ENCODE measurements around the gene ABCC8.

The ABCC8 gene

DNA sequence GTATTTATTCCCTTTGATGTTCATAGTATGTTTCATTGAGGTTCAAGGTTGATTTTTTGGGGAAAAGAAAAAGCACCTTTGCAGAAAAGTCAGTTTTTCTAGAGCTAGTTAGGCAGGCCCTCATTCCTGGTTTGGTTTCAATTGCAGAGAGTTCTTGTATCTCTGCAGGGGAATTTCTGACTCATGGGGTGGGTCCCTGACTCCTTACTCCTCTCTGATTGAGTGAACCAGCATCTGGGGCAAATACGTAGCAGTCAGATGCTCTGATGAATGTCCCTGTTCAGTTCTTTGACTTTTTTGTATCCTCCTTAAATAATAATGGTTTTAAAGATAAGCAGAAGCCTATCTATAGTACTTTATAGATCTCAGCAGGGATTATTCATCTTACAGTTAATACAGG lies 132.7 kb downstream of the ABCC8 start:
- H3K4me3 ChIP-seq (ENCODE audit: control insufficient read depth in 1 of 7, extremely low read depth in 1 of 7, insufficient read depth in 4 of 7, low read depth in 2 of 7, low read length in 6 of 7): no peak overlapping the region
- no peak overlapping the region for H3K27ac ChIP-seq (ENCODE audit: insufficient read depth in 1 of 2, low read depth in 1 of 2, low read length in 2 of 2, poor library complexity in 1 of 2, severe bottlenecking in 2 of 2)
- no peaks in the 10 kb centered on the region for H3K9me3 ChIP-seq (ENCODE audit: control extremely low read depth in 1 of 5, control insufficient read depth in 4 of 5, insufficient read depth in 2 of 5, low read depth in 1 of 5, low read length in 4 of 5)
- WGBS (ENCODE audit: insufficient coverage): no CpG with 5 or more reads among the region's 1 CpG
- no peaks in the 10 kb centered on the region for H3K4me1 ChIP-seq (ENCODE audit: control extremely low read depth in 1 of 4, control insufficient read depth in 4 of 4, insufficient read depth in 4 of 4, low read length in 3 of 4)
- H3K36me3 ChIP-seq (ENCODE audit: control insufficient read depth in 4 of 4, insufficient read depth in 4 of 4, low read length in 3 of 4): peaks cover 7 to 33% (median 9%) of the 10 kb centered on the region in 4 experiments
- no peaks in the 10 kb centered on the region for H3K27me3 ChIP-seq (replicated peaks in 2 of 5; ENCODE audit: control insufficient read depth in 4 of 5, insufficient read depth in 5 of 5, low read length in 4 of 5)
- no peak for DNase-seq
- ChIA-PET CTCF (interaction anchor here (1.4 to 2.0 kb wide), 3 partner anchors 14 to 184 kb away, joined by 4 to 5 read pairs (median 4); no protein-coding TSS in a partner anchor), POLR2A (no interaction called here)

GRCh38 chr11:17343257-17343656 lies 133.4 kb downstream of the ABCC8 start:
- CTCF ChIA-PET: no interaction called here
- no peaks in the 10 kb centered on the region for H3K9me3 ChIP-seq (ENCODE audit: control extremely low read depth in 1 of 5, control insufficient read depth in 4 of 5, insufficient read depth in 2 of 5, low read depth in 1 of 5, low read length in 4 of 5)
- H3K4me1 ChIP-seq (ENCODE audit: control extremely low read depth in 1 of 4, control insufficient read depth in 4 of 4, insufficient read depth in 4 of 4, low read length in 3 of 4): no peaks in the 10 kb centered on the region
- WGBS (ENCODE audit: insufficient coverage): 100% methylated on average over 1 of the region's 2 CpGs
- POLR2A ChIA-PET: no interaction called here
- no peak overlapping the region for H3K4me3 ChIP-seq (ENCODE audit: control insufficient read depth in 1 of 7, extremely low read depth in 1 of 7, insufficient read depth in 4 of 7, low read depth in 2 of 7, low read length in 6 of 7)
- no peaks in the 10 kb centered on the region for H3K27me3 ChIP-seq (replicated peaks in 2 of 5; ENCODE audit: control insufficient read depth in 4 of 5, insufficient read depth in 5 of 5, low read length in 4 of 5)
- peaks cover 8 to 33% (median 9%) of the 10 kb centered on the region in 4 experiments for H3K36me3 ChIP-seq (ENCODE audit: control insufficient read depth in 4 of 4, insufficient read depth in 4 of 4, low read length in 3 of 4)
- no peak overlapping the region for H3K27ac ChIP-seq (ENCODE audit: insufficient read depth in 1 of 2, low read depth in 1 of 2, low read length in 2 of 2, poor library complexity in 1 of 2, severe bottlenecking in 2 of 2)
- DNase-seq: no peak
